GM18505 (cell line): ENCODE data around the gene APOBEC2.

Experiments used
- ATAC-seq: cut with Tn5 transposase; IDR thresholded peaks from one replicate; pipeline ENCODE4 v1.9.1; 2021; ENCODE audit not compliant: unreplicated experiment
- POLR2A ChIP-seq: IDR thresholded peaks from 4 replicates; pipeline ENCODE4 v1.6.1; 2011; ENCODE audit warnings: borderline replicate concordance; ENCODE audit not compliant: insufficient read depth, insufficient read length; ENCODE audit errors: extremely low read depth

APOBEC2 gene

GRCh38 chr6:41042226-41043055 lies 10.6 kb upstream of the APOBEC2 start, which contains the start of gene TSPO2:
TSPO2 (plus strand) TSS chr6:41042467; CDS start chr6:41042986, 519 bp downstream.
- no peak for ATAC-seq
- no peak for TF ChIP-seq POLR2A

- ATAC-seq, result no peak
- no peak for TF ChIP-seq POLR2A
These were observed 9.9 kb upstream of the APOBEC2 start for GRCh38 chr6:41043151-41043550.

- no peak for ATAC-seq
These were observed 7.3 kb upstream of the APOBEC2 start for GRCh38 chr6:41045664-41046063.

GRCh38 chr6:41046084-41046483 lies 6.9 kb upstream of the APOBEC2 start:
- TF ChIP-seq POLR2A, result no peak

More at GRCh38 chr6:41045664-41046063, 7.3 kb upstream of the APOBEC2 start:
- no peak for TF ChIP-seq POLR2A

GRCh38 chr6:41047306-41047705 lies 5.7 kb upstream of the APOBEC2 start:
- no peak for ATAC-seq
- TF ChIP-seq POLR2A, result no peak

More at GRCh38 chr6:41046084-41046483, 6.9 kb upstream of the APOBEC2 start:
- ATAC-seq, result no peak

GRCh38 chr6:41047745-41048732 lies 5.0 kb upstream of the APOBEC2 start:
- no peak for TF ChIP-seq POLR2A
- ATAC-seq, result no peak

GRCh38 chr6:41049521-41049920 lies 3.5 kb upstream of the APOBEC2 start:
- no peak for ATAC-seq
- TF ChIP-seq POLR2A, result no peak

- TF ChIP-seq POLR2A, result no peak
- ATAC-seq, result no peak
These were observed 3.0 kb upstream of the APOBEC2 start for GRCh38 chr6:41049955-41050354.

- TF ChIP-seq POLR2A, result no peak
- ATAC-seq, result no peak
These were observed 2.5 kb upstream of the APOBEC2 start for GRCh38 chr6:41050536-41050935.

- TF ChIP-seq POLR2A, result no peak
- no peak for ATAC-seq
These were observed 1.1 kb upstream of the APOBEC2 start for GRCh38 chr6:41051873-41052272.

GRCh38 chr6:41054511-41054910 lies 1.5 kb downstream of the APOBEC2 start:
- no peak for ATAC-seq
- no peak for TF ChIP-seq POLR2A

- no peak for ATAC-seq
- TF ChIP-seq POLR2A, result no peak
These were observed 2.1 kb downstream of the APOBEC2 start for GRCh38 chr6:41055149-41055548.

GRCh38 chr6:41056768-41057490 lies 3.9 kb downstream of the APOBEC2 start:
- TF ChIP-seq POLR2A, result no peak
- ATAC-seq, result no peak
